H1 (cell line): ENCODE data around the gene TSPAN3. TPM values are rescaled to one million over a fixed set of nuclear protein-coding genes. Genes with fewer than 3 reads are reported as not detected.

Source experiments
- CTCF ChIA-PET: fragments of 300-600 bp; sonication (Branson Sonifier 250); formaldehyde crosslinking; loops from one replicate; lab custom pipeline; 2021; ENCODE audit not compliant: partially characterized antibody; lab: Charles Lee
- POLR2A ChIA-PET: fragments of 300-600 bp; sonication (Branson Sonifier 250); formaldehyde crosslinking; loops from one replicate; lab custom pipeline; 2021; ENCODE audit warnings: inconsistent platforms; ENCODE audit not compliant: partially characterized antibody; lab: Charles Lee
- DNase-seq, 2 experiments: peaks; one replicate each; pipeline versions ENCODE4 v3.0.0 to v3.0.0-alpha.2; 2010 to 2022; ENCODE audit warnings: low spot score in 2 of 2, low read depth in 1 of 2, mixed read lengths in 1 of 2
- FAIRE-seq: peaks from 2 replicates; lab custom pipeline; 2011; peaks lifted over from hg19 to GRCh38; lab: Jason Lieb, UNC
- H2AFZ ChIP-seq: 2 replicates; pipeline ENCODE4 v1.8.1; 2012; ENCODE audit warnings: low read length, inconsistent platforms
- H2AK5ac ChIP-seq: 2 replicates; pipeline ENCODE4 v1.6.1; 2013; ENCODE audit warnings: low read depth, low read length
- H2BK120ac ChIP-seq: replicated peaks from 2 replicates; pipeline ENCODE3; 2013; ENCODE audit warnings: low read depth, low read length, inconsistent platforms
- H2BK12ac ChIP-seq: 2 replicates; pipeline ENCODE4 v1.6.1; 2013; ENCODE audit warnings: low read depth, low read length
- H2BK15ac ChIP-seq: 2 replicates; pipeline ENCODE4 v1.6.1; 2013; ENCODE audit warnings: low read length
- H2BK20ac ChIP-seq: 2 replicates; pipeline ENCODE4 v1.6.1; 2013; ENCODE audit warnings: low read length
- H2BK5ac ChIP-seq: 2 replicates; pipeline ENCODE4 v1.6.1; 2013; ENCODE audit warnings: low read depth, low read length
- H3K14ac ChIP-seq: 2 replicates; pipeline ENCODE4 v1.6.1; 2013; ENCODE audit warnings: inconsistent platforms; ENCODE audit not compliant: insufficient read length
- H3K18ac ChIP-seq: 2 replicates; pipeline ENCODE4 v1.6.1; 2013; ENCODE audit warnings: low read length; ENCODE audit errors: extremely low read depth
- H3K23ac ChIP-seq: 2 replicates; pipeline ENCODE4 v1.6.1; 2013; ENCODE audit warnings: inconsistent platforms; ENCODE audit not compliant: insufficient read length
- H3K23me2 ChIP-seq: 2 replicates; pipeline ENCODE4 v1.6.1; 2013; ENCODE audit warnings: low read depth, low read length
- H3K27ac ChIP-seq: 2 replicates; pipeline ENCODE4 v1.6.1; 2011; ENCODE audit warnings: low read depth, low read length, inconsistent platforms
- H3K27me3 ChIP-seq, 4 experiments: replicated peaks in 1 of 4; 1 replicate in 1 of 4; 2 replicates in 3 of 4; pipeline versions ENCODE4 v1.6.1 to v1.8.1; 2011 to 2013; ENCODE audit warnings: low read length in 3 of 4, mild to moderate bottlenecking in 3 of 4, inconsistent platforms in 2 of 4, mixed read lengths in 2 of 4, moderate library complexity in 1 of 4; ENCODE audit not compliant: control insufficient read depth in 3 of 4, insufficient read depth in 3 of 4; ENCODE audit errors: extremely low read depth in 1 of 4
- H3K36me3 ChIP-seq, 4 experiments: 2 replicates each; pipeline versions ENCODE4 v1.6.1 to v1.8.1; 2011 to 2013; ENCODE audit warnings: mild to moderate bottlenecking in 4 of 4, low read length in 3 of 4, moderate library complexity in 2 of 4, control low read depth in 1 of 4, inconsistent platforms in 1 of 4; ENCODE audit not compliant: insufficient read depth in 4 of 4, control insufficient read depth in 2 of 4
- H3K4ac ChIP-seq: replicated peaks from 2 replicates; pipeline ENCODE3; 2013; ENCODE audit warnings: low read length, low read depth, mixed read lengths, inconsistent platforms; ENCODE audit not compliant: insufficient read length
- H3K4me1 ChIP-seq, 4 experiments: replicated peaks in 1 of 4; 1 replicate in 1 of 4; 2 replicates in 3 of 4; pipeline versions ENCODE4 v1.6.1 to v1.8.1; 2011 to 2013; ENCODE audit warnings: low read length in 3 of 4, inconsistent platforms in 2 of 4, mixed read lengths in 1 of 4; ENCODE audit not compliant: insufficient read depth in 4 of 4, control insufficient read depth in 3 of 4
- H3K4me2 ChIP-seq, 2 experiments: 2 replicates each; pipeline versions ENCODE4 v1.6.1 to v1.8.1; 2011 to 2013; ENCODE audit warnings: low read depth in 2 of 2, low read length in 2 of 2, control low read depth in 1 of 2, inconsistent platforms in 1 of 2, mild to moderate bottlenecking in 1 of 2; ENCODE audit not compliant: insufficient read depth in 1 of 2
- H3K4me3 ChIP-seq, 4 experiments: fragments of 200-600, 300-600 bp in 1 of 4; sonication (generic), shearing (Covaris generic), sonication (Bioruptor Twin) in 1 of 4; 2 replicates each; pipeline versions ENCODE4 v1.5.1 to v1.8.1; 2011 to 2016; ENCODE audit warnings: low read length in 4 of 4, low read depth in 3 of 4, control low read depth in 2 of 4, inconsistent platforms in 2 of 4, mild to moderate bottlenecking in 2 of 4, mixed read lengths in 1 of 4, moderate library complexity in 1 of 4; ENCODE audit not compliant: insufficient read depth in 2 of 4; ENCODE audit errors: extremely low read depth in 1 of 4
- H3K56ac ChIP-seq: replicated peaks from 2 replicates; pipeline ENCODE3; 2013; ENCODE audit warnings: low read depth, mild to moderate bottlenecking, mixed read lengths, low read length, inconsistent platforms; ENCODE audit not compliant: insufficient read length
- H3K79me1 ChIP-seq: 2 replicates; pipeline ENCODE4 v1.6.1; 2013; ENCODE audit warnings: low read depth, low read length, control low read depth
- H3K79me2 ChIP-seq, 2 experiments: 2 replicates each; pipeline versions ENCODE4 v1.6.1 to v1.8.1; 2012 to 2013; ENCODE audit warnings: low read length in 2 of 2, mild to moderate bottlenecking in 2 of 2, inconsistent platforms in 1 of 2; ENCODE audit not compliant: insufficient read depth in 2 of 2, control insufficient read depth in 1 of 2
- H3K9ac ChIP-seq, 4 experiments: replicated peaks in 1 of 4; 1 replicate in 1 of 4; 2 replicates in 3 of 4; pipeline versions ENCODE4 v1.6.1 to v1.8.1; 2011 to 2013; ENCODE audit warnings: low read depth in 3 of 4, low read length in 3 of 4, control low read depth in 2 of 4, mild to moderate bottlenecking in 2 of 4, moderate library complexity in 2 of 4, inconsistent platforms in 1 of 4; ENCODE audit errors: extremely low read depth in 1 of 4
- H3K9me3 ChIP-seq, 2 experiments: 2 replicates each; pipeline versions ENCODE4 v1.6.1 to v1.8.1; 2012 to 2013; ENCODE audit warnings: mild to moderate bottlenecking in 2 of 2, moderate library complexity in 2 of 2, control low read depth in 1 of 2, inconsistent platforms in 1 of 2, low read depth in 1 of 2, low read length in 1 of 2, mixed read lengths in 1 of 2; ENCODE audit not compliant: insufficient read depth in 2 of 2
- H4K20me1 ChIP-seq, 2 experiments: replicated peaks in 1 of 2; 2 replicates each; pipeline versions ENCODE3 to v1.8.1; 2011 to 2013; ENCODE audit warnings: inconsistent platforms in 2 of 2, low read length in 2 of 2, mild to moderate bottlenecking in 1 of 2; ENCODE audit not compliant: insufficient read depth in 2 of 2, control insufficient read depth in 1 of 2
- H4K5ac ChIP-seq: 2 replicates; pipeline ENCODE4 v1.6.1; 2013; ENCODE audit warnings: low read length, low read depth, mixed read lengths, inconsistent platforms; ENCODE audit not compliant: insufficient read length
- H4K8ac ChIP-seq: 2 replicates; pipeline ENCODE4 v1.8.0; 2013; ENCODE audit warnings: mild to moderate bottlenecking, moderate library complexity, low read length, inconsistent platforms; ENCODE audit not compliant: insufficient read depth; ENCODE audit errors: extremely low read depth
- H4K91ac ChIP-seq: replicated peaks from 2 replicates; pipeline ENCODE3; 2013; ENCODE audit warnings: low read length, mixed read lengths, inconsistent platforms; ENCODE audit not compliant: insufficient read length
- BRCA1 ChIP-seq: IDR thresholded peaks from 2 replicates; pipeline ENCODE4 v1.6.1; 2012; ENCODE audit warnings: low read depth, low read length, improper control_type of control experiment
- CHD2 ChIP-seq: IDR thresholded peaks from 2 replicates; pipeline ENCODE4 v1.6.1; 2012; ENCODE audit warnings: low read length, improper control_type of control experiment
- EGR1 ChIP-seq: IDR thresholded peaks from 2 replicates; pipeline ENCODE4 v1.6.1; 2011; ENCODE audit warnings: low read depth, low read length, borderline replicate concordance
- EZH2 ChIP-seq: fragments of 200-600 bp; sonication (generic); IDR thresholded peaks from 2 replicates; pipeline ENCODE4 v1.7.1; 2012; ENCODE audit warnings: low read depth, mild to moderate bottlenecking, moderate library complexity, low read length, inconsistent platforms; ENCODE audit not compliant: severe bottlenecking
- KDM1A ChIP-seq: fragments of 200-600, 300-600 bp; sonication (generic); IDR thresholded peaks from 2 replicates; pipeline ENCODE4 v1.7.1; 2016; ENCODE audit warnings: mild to moderate bottlenecking, low read length, borderline replicate concordance
- KDM5A ChIP-seq: fragments of 200-600 bp; IDR thresholded peaks from 2 replicates; pipeline ENCODE4 v1.7.1; 2012; ENCODE audit warnings: mild to moderate bottlenecking, low read length, inconsistent platforms, mixed read lengths
- PHF8 ChIP-seq: fragments of 200-600 bp; sonication (generic); conservative IDR thresholded peaks from 2 replicates; pipeline ENCODE4 v1.7.1; 2012; ENCODE audit warnings: low read depth, mild to moderate bottlenecking, inconsistent platforms, low read length, moderate library complexity
- POLR2A ChIP-seq, 2 experiments: IDR thresholded peaks; 1 replicate in 1 of 2; 2 replicates in 1 of 2; pipeline ENCODE4 v1.6.1; 2011; ENCODE audit warnings: low read depth in 2 of 2, low read length in 2 of 2, mild to moderate bottlenecking in 2 of 2; ENCODE audit errors: control extremely low read depth in 1 of 2
- RAD21 ChIP-seq, 2 experiments: IDR thresholded peaks in 1 of 2; conservative IDR thresholded peaks in 1 of 2; 2 replicates each; pipeline ENCODE4 v1.6.1; 2011; ENCODE audit warnings: low read depth in 2 of 2, low read length in 2 of 2, improper control_type of control experiment in 1 of 2, inconsistent platforms in 1 of 2, mild to moderate bottlenecking in 1 of 2, moderate library complexity in 1 of 2
- RXRA ChIP-seq: IDR thresholded peaks from 2 replicates; pipeline ENCODE4 v1.6.1; 2011; ENCODE audit warnings: low read depth, mild to moderate bottlenecking, low read length, moderate library complexity; ENCODE audit not compliant: insufficient read depth
- SP2 ChIP-seq: IDR thresholded peaks from 2 replicates; pipeline ENCODE4 v1.6.1; 2012; ENCODE audit warnings: mild to moderate bottlenecking, low read length, inconsistent platforms
- TAF1 ChIP-seq: IDR thresholded peaks from 2 replicates; pipeline ENCODE4 v1.6.1; 2011; ENCODE audit warnings: mild to moderate bottlenecking, low read depth, low read length
- TEAD4 ChIP-seq: IDR thresholded peaks from 2 replicates; pipeline ENCODE4 v1.6.1; 2012; ENCODE audit warnings: low read depth, low read length, inconsistent platforms, mixed read lengths
- WGBS, 2 experiments: shearing (Covaris generic) in 1 of 2; methylation state at CpG; one replicate each; pipeline versions ENCODE4 v1.1.6 to v1.1.7; 2013 to 2015; ENCODE audit warnings: low lambda C conversion rate in 2 of 2, mixed read lengths in 2 of 2, inconsistent platforms in 1 of 2, low coverage in 1 of 2, missing lambda C conversion rate in 1 of 2; ENCODE audit not compliant: insufficient replicate concordance in 2 of 2, insufficient coverage in 1 of 2, insufficient read length in 1 of 2; ENCODE audit errors: extremely low coverage in 1 of 2, missing lambda C conversion rate in 1 of 2; 5-methylcytosine and 5-hydroxymethylcytosine counted together
- polyA plus RNA-seq, 7 experiments: library from polyadenylated mRNA; depleted of rRNA in 3 of 7; stranded (reverse) in 5 of 7; unstranded in 2 of 7; fragments of >200 nt in 5 of 7; fragments of 200-250 nt in 2 of 7; gene quantifications; 1 replicate in 5 of 7; 2 replicates in 1 of 7; 4 replicates in 1 of 7; pipeline versions ENCODE4 v1.2.1 to v1.2.3, GENCODE V29; 2011 to 2013; ENCODE audit warnings: missing spikeins in 2 of 7, mixed read lengths in 2 of 7
- total RNA-seq: library from RNA; stranded (reverse); fragmentation: NEBNext Ultra II Directional; extraction: Animal tissue kit (Norgen Biotek cat#: 25700); gene quantifications from 2 replicates; pipeline ENCODE4 v1.2.1, GENCODE V29; 2021

The TSPAN3 gene
- total and polyA plus RNA-seq, 2 of the 8 experiments (the other 6 are each of a cell fraction or from before 2014, with no cell fraction given) = 107 to 238 TPM

- no peak overlapping the region for H2AK5ac ChIP-seq
- H2BK5ac ChIP-seq = no peak overlapping the region
- H2BK15ac ChIP-seq = no peak overlapping the region
- H2BK20ac ChIP-seq = no peak overlapping the region
- no peak overlapping the region for H3K18ac ChIP-seq
- no peak overlapping the region for H2AFZ ChIP-seq
- H2BK120ac ChIP-seq = no peak overlapping the region
- H4K5ac ChIP-seq = no peak overlapping the region
- no peak overlapping the region for H3K9ac ChIP-seq
- H3K4me1 ChIP-seq = no peaks in the 10 kb centered on the region; a peak in 1 of 7 replicates
- FAIRE-seq (no peak), DNase-seq (no peak)
- TF ChIP-seq TEAD4 (no peak), KDM5A (no peak), BRCA1 (no peak), RAD21 (IDR thresholded peaks at IDR 0.05 in 1 of 2, conservative IDR thresholded peaks at IDR 0.05 in 1 of 2; ENCODE audit: low read depth in 2 of 2, low read length in 2 of 2) (no peak), EZH2 (no peak), KDM1A (no peak), POLR2A (IDR thresholded peaks at IDR 0.05; ENCODE audit: control extremely low read depth in 1 of 2, low read depth in 2 of 2, low read length in 2 of 2) (no peak), PHF8 (no peak), CHD2 (no peak), EGR1 (no peak), SP2 (no peak), RXRA (no peak), TAF1 (no peak)
- H3K79me2 ChIP-seq = no peaks in the 10 kb centered on the region
- H3K36me3 ChIP-seq = no peaks in the 10 kb centered on the region
- no peaks in the 10 kb centered on the region for H3K9me3 ChIP-seq
- H3K4me3 ChIP-seq = no peak overlapping the region
- H3K79me1 ChIP-seq = no peaks in the 10 kb centered on the region
- no peak overlapping the region for H3K27ac ChIP-seq
- no peak overlapping the region for H3K4me2 ChIP-seq
- H3K4ac ChIP-seq = no peak overlapping the region
- no peak overlapping the region for H2BK12ac ChIP-seq
- no peaks in the 10 kb centered on the region for H4K20me1 ChIP-seq
- ChIA-PET POLR2A (no interaction called here), CTCF (interaction anchor here (0.9 to 1.5 kb wide), 6 partner anchors 14 to 634 kb away, joined by 3 to 8 read pairs (median 4); partner anchors contain the start of gene LINGO1)
- H3K27me3 ChIP-seq = peaks cover 0 to 3% (median 0%) of the 10 kb centered on the region in 4 experiments; a peak in 2 of 7 replicates
- no peaks in the 10 kb centered on the region for H3K23me2 ChIP-seq
- no peak overlapping the region for H4K8ac ChIP-seq
- no peak overlapping the region for H3K14ac ChIP-seq
- 91% methylated on average over 8 of the region's 8 CpGs; no CpG with 5 or more reads in 1 of the 2 experiments for WGBS, 2 experiments
- H3K56ac ChIP-seq = no peak overlapping the region
- no peak overlapping the region for H3K23ac ChIP-seq
- no peak overlapping the region for H4K91ac ChIP-seq
Observed at GRCh38 chr15:76998663-76999285, 72.1 kb downstream of the TSPAN3 start.
